Measurements from ENCODE around the gene FBXL7.

The FBXL7 gene

DNA sequence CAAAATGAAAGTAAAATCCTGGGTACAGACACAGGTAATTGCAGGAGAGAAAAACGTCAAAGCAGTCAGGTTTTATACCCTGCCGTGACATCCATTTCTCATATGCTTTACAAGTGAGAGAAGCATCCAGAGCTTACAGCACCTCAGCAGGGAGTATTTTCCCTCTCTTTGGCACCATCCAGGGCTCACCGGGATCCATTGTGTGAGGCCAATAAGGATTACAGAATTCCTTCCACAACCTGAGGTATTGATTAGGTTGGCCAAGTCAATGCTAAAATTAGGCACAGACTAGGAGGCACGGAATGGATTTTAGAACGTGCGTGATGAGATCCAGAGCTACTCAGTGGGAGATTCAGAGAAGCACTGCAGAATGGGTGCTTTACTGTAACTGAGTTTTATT, 296.6 kb downstream of the FBXL7 start:
- no peak for TF ChIP-seq CTCF (IDR thresholded peaks at IDR 0.05; ENCODE audit: insufficient read depth, low read length, missing control alignments)
- ChIA-PET CTCF (interaction anchor here (1.8 kb wide), 1 partner anchor 285 kb away, joined by 6 read pairs; no protein-coding TSS in a partner anchor), POLR2A (no interaction called here)
- no peak overlapping the region for H3K4me3 ChIP-seq (ENCODE audit: low read depth, low read length)
- no peak for DNase-seq (ENCODE audit: low read depth, low spot score)

DNA sequence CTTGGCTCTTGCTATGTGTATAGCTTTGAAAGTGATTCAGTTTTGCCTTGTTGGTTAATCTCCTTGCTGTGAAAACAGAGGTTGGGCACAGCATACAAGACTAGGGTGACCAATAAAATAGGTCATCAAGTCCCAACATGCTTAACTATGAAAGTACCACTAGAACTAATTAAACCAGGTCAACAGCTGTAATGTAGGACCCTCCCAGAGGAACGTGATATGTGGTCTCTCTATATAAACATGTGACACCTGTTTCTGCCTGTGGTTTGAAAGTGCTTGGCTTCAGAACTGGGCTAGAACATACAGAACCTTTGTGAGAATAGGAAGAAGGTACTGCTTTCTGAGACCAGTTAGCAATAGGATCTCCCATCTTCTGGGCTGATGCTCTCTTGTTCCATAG, 297.1 kb downstream of the FBXL7 start:
- ChIA-PET POLR2A (no interaction called here), CTCF (no interaction called here)
- no peak for DNase-seq (ENCODE audit: low read depth, low spot score)
- TF ChIP-seq CTCF (IDR thresholded peaks at IDR 0.05; ENCODE audit: insufficient read depth, low read length, missing control alignments) = no peak
- H3K4me3 ChIP-seq (ENCODE audit: low read depth, low read length) = no peak overlapping the region

GRCh38 chr5:15798006-15798405, 298.0 kb downstream of the FBXL7 start:
- H3K4me3 ChIP-seq (ENCODE audit: low read depth, low read length) = no peak overlapping the region
- POLR2A ChIA-PET = no interaction called here
- no peak for DNase-seq (ENCODE audit: low read depth, low spot score)
- TF ChIP-seq CTCF (IDR thresholded peaks at IDR 0.05; ENCODE audit: insufficient read depth, low read length, missing control alignments) = no peak
- CTCF ChIA-PET = no interaction called here

GRCh38 chr5:15799014-15799413, 299.0 kb downstream of the FBXL7 start:
- ChIA-PET CTCF (interaction anchor here (0.8 kb wide), 1 partner anchor 9 kb away, joined by 3 read pairs; no protein-coding TSS in a partner anchor), POLR2A (no interaction called here)
- no peak for DNase-seq (ENCODE audit: low read depth, low spot score)
- no peak for TF ChIP-seq CTCF (IDR thresholded peaks at IDR 0.05; ENCODE audit: insufficient read depth, low read length, missing control alignments)
- no peak overlapping the region for H3K4me3 ChIP-seq (ENCODE audit: low read depth, low read length)

- H3K4me3 ChIP-seq (ENCODE audit: low read depth, low read length) = no peak overlapping the region
- DNase-seq (ENCODE audit: low read depth, low spot score) = no peak
- POLR2A ChIA-PET = no interaction called here
- CTCF ChIA-PET = interaction anchor here (0.8 kb wide), 1 partner anchor 8 kb away, joined by 3 read pairs; no protein-coding TSS in a partner anchor
- no peak for TF ChIP-seq CTCF (IDR thresholded peaks at IDR 0.05; ENCODE audit: insufficient read depth, low read length, missing control alignments)
Observed at GRCh38 chr5:15799612-15800011, 299.6 kb downstream of the FBXL7 start.

GRCh38 chr5:15803280-15803679, 303.3 kb downstream of the FBXL7 start:
- ChIA-PET CTCF (no interaction called here), POLR2A (no interaction called here)
- no peak for DNase-seq (ENCODE audit: low read depth, low spot score)
- no peak for TF ChIP-seq CTCF (IDR thresholded peaks at IDR 0.05; ENCODE audit: insufficient read depth, low read length, missing control alignments)
- H3K4me3 ChIP-seq (ENCODE audit: low read depth, low read length) = no peak overlapping the region
